Measurements from ENCODE around the gene CDH4. TPM values are rescaled to one million over a fixed set of nuclear protein-coding genes. Genes with fewer than 3 reads are reported as not detected.

The CDH4 gene
- total and polyA plus RNA-seq, 2 of the 8 experiments (the other 6 are each of a cell fraction or from before 2014, with no cell fraction given): 4.3 to 7.9 TPM

DNA sequence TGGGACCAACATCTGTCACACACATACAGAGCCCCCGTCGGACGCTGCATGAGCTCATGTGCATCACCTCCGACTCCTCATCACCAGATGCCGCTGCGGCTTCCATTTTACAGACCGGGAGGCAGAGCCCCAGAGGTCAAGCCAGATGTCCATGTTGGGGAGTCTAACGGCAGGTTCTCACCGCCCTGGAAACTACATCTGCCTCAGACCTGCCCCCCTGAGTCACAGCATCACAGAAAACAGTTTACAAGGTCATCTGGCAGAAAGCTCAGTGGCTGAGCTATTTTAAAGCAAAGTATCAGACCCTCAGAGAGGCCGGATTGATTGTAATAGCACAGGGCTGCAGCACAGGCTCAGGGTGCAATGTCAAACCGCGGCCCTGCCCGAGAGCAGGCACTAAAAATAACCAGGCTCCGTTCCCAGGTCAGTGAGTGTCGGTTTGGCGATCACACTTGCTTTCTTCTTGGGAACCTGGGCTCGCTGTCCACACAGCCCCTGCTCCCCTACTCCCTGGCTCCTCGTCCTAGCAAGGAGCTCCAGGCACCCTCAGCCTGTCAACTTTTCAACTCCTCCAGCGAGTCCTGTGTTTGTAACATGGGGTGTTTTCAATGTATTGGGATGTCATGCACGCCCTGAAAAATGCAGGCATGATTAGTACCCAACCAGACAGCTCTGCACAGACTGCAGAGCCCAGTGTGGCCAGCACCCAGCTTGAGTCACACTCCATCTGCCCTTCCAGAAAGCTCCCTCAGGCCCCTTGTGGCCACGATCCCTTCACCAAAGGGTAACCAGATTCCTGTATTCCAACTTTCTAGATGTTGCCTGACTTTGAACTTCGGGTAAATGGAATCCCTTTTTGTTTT lies 264.5 kb downstream of the CDH4 start:
- Histone ChIP-seq H2BK20ac (ENCODE audit: low read length) (no peak overlapping the region), H3K4me3 (ENCODE audit: extremely low read depth in 1 of 4, insufficient read depth in 2 of 4, low read depth in 3 of 4, low read length in 4 of 4) (no peak overlapping the region; a peak in 1 of 8 replicates), H3K79me1 (ENCODE audit: low read depth, low read length) (no peaks in the 10 kb centered on the region), H3K9me3 (ENCODE audit: insufficient read depth in 2 of 2, low read depth in 1 of 2, low read length in 1 of 2) (no peaks in the 10 kb centered on the region), H3K9ac (replicated peaks in 1 of 4; ENCODE audit: extremely low read depth in 1 of 4, low read depth in 3 of 4, low read length in 3 of 4) (no peak overlapping the region), H3K23me2 (ENCODE audit: low read depth, low read length) (peaks cover 7% of the 10 kb centered on the region; the same call in 1 of the 2 replicates), H3K4me1 (replicated peaks in 1 of 4; ENCODE audit: control insufficient read depth in 3 of 4, insufficient read depth in 4 of 4, low read length in 3 of 4) (peaks cover 0 to 24% (median 10%) of the 10 kb centered on the region in 4 experiments; a peak in 6 of 7 replicates), H4K91ac (replicated peaks; ENCODE audit: insufficient read length, low read length) (no peak overlapping the region), H3K18ac (ENCODE audit: extremely low read depth, low read length) (no peak overlapping the region), H2AFZ (ENCODE audit: low read length) (no peak overlapping the region), H3K23ac (ENCODE audit: insufficient read length) (no peak overlapping the region), H3K79me2 (ENCODE audit: control insufficient read depth in 1 of 2, insufficient read depth in 2 of 2, low read length in 2 of 2) (no peaks in the 10 kb centered on the region), H2AK5ac (ENCODE audit: low read depth, low read length) (no peak overlapping the region), H3K36me3 (ENCODE audit: control insufficient read depth in 2 of 4, insufficient read depth in 4 of 4, low read length in 3 of 4) (no peaks in the 10 kb centered on the region), H3K56ac (replicated peaks; ENCODE audit: insufficient read length, low read depth, low read length) (no peak overlapping the region), H3K4me2 (ENCODE audit: insufficient read depth in 1 of 2, low read depth in 2 of 2, low read length in 2 of 2) (no peak overlapping the region), H3K27me3 (replicated peaks in 1 of 4; ENCODE audit: control insufficient read depth in 3 of 4, extremely low read depth in 1 of 4, insufficient read depth in 3 of 4, low read length in 3 of 4) (peaks cover 0 to 2% (median 0%) of the 10 kb centered on the region in 4 experiments; a peak in 2 of 7 replicates), H4K5ac (ENCODE audit: insufficient read length, low read depth, low read length) (no peak overlapping the region), H3K14ac (ENCODE audit: insufficient read length) (no peak overlapping the region), H2BK12ac (ENCODE audit: low read depth, low read length) (no peak overlapping the region; the same call in 1 of the 2 replicates), H4K20me1 (replicated peaks in 1 of 2; ENCODE audit: control insufficient read depth in 1 of 2, insufficient read depth in 2 of 2, low read length in 2 of 2) (peaks cover 0 to 6% of the 10 kb centered on the region in 2 experiments), H4K8ac (ENCODE audit: extremely low read depth, insufficient read depth, low read length) (no peak overlapping the region), H2BK15ac (ENCODE audit: low read length) (peak overlapping the region; percentile 76; the same call in 1 of the 2 replicates), H3K4ac (replicated peaks; ENCODE audit: insufficient read length, low read depth, low read length) (no peak overlapping the region), H2BK120ac (replicated peaks; ENCODE audit: low read depth, low read length) (no peak overlapping the region), H3K27ac (ENCODE audit: low read depth, low read length) (no peak overlapping the region), H2BK5ac (ENCODE audit: low read depth, low read length) (no peak overlapping the region)
- ChIA-PET POLR2A (ENCODE audit: partially characterized antibody) (no interaction called here), CTCF (ENCODE audit: partially characterized antibody) (interaction anchor here (0.6 to 2.0 kb wide), 5 partner anchors 28 to 1459 kb away, joined by 3 to 6 read pairs (median 3); no protein-coding TSS in a partner anchor)
- DNase-seq (ENCODE audit: low read depth in 1 of 2, low spot score in 2 of 2): no peak
- no peak for FAIRE-seq
- WGBS, 2 experiments (ENCODE audit: extremely low coverage in 1 of 2, insufficient coverage in 1 of 2, insufficient read length in 1 of 2, insufficient replicate concordance in 2 of 2, low coverage in 1 of 2, low lambda C conversion rate in 2 of 2, missing lambda C conversion rate in 1 of 2): 80% methylated on average over 22 of the region's 22 CpGs; no CpG with 5 or more reads in 1 of the 2 experiments
- TF ChIP-seq CTBP2 (IDR thresholded peaks at IDR 0.05; ENCODE audit: borderline replicate concordance, insufficient read depth, insufficient read length, low read length) (no peak), TEAD4 (IDR thresholded peaks at IDR 0.05; ENCODE audit: low read depth, low read length) (no peak), MAX (IDR thresholded peaks at IDR 0.05) (no peak), POLR2A (IDR thresholded peaks at IDR 0.05; ENCODE audit: control extremely low read depth in 1 of 2, low read depth in 2 of 2, low read length in 2 of 2) (no peak), JUN (IDR thresholded peaks at IDR 0.05; ENCODE audit: low read depth, low read length) (no peak), KDM5A (IDR thresholded peaks at IDR 0.05; ENCODE audit: low read length) (no peak), SIRT6 (IDR thresholded peaks at IDR 0.05; ENCODE audit: low read length) (no peak), TAF1 (IDR thresholded peaks at IDR 0.05; ENCODE audit: low read depth, low read length) (no peak), RBBP5 (IDR thresholded peaks at IDR 0.05; ENCODE audit: borderline replicate concordance, low read depth, low read length) (no peak), RXRA (IDR thresholded peaks at IDR 0.05; ENCODE audit: insufficient read depth, low read depth, low read length) (no peak), YY1 (IDR thresholded peaks at IDR 0.05; ENCODE audit: low read depth, low read length) (no peak), NANOG (IDR thresholded peaks at IDR 0.05; ENCODE audit: insufficient read depth, low read depth, low read length, poor library complexity, severe bottlenecking) (no peak), SP4 (IDR thresholded peaks at IDR 0.05; ENCODE audit: low read length) (no peak)

Measured in H1 (cell line).